Measurements from ENCODE around the gene SCYGR1. TPM values are rescaled to one million over a fixed set of nuclear protein-coding genes. Genes with fewer than 3 reads are reported as not detected.

Gene SCYGR1
- total and polyA plus RNA-seq, 3 donors from 2014 or later = not detected

- no peak for TF ChIP-seq CTCF (IDR thresholded peaks at IDR 0.05)
- no peak for TF ChIP-seq POLR2A (IDR thresholded peaks at IDR 0.05)
- Histone ChIP-seq H3K27me3 (no peaks in the 10 kb centered on the region), H3K36me3 (ENCODE audit: low read depth, missing control alignments) (no peaks in the 10 kb centered on the region), H3K9me3 (no peaks in the 10 kb centered on the region), H3K4me1 (peaks cover under 1% of the 10 kb centered on the region), H3K4me3 (no peak overlapping the region), H3K27ac (no peak overlapping the region)
- intact Hi-C loops (cut with DNase I; ENCODE audit: low total_unique reads) = no loop called here
- no peak for DNase-seq
- WGBS, 2 donors = 81 to 87% methylated on average over 4 of the region's 4 CpGs
Measured at GRCh38 chr2:227378371-227378782, 9.4 kb downstream of the SCYGR1 start.

DNA sequence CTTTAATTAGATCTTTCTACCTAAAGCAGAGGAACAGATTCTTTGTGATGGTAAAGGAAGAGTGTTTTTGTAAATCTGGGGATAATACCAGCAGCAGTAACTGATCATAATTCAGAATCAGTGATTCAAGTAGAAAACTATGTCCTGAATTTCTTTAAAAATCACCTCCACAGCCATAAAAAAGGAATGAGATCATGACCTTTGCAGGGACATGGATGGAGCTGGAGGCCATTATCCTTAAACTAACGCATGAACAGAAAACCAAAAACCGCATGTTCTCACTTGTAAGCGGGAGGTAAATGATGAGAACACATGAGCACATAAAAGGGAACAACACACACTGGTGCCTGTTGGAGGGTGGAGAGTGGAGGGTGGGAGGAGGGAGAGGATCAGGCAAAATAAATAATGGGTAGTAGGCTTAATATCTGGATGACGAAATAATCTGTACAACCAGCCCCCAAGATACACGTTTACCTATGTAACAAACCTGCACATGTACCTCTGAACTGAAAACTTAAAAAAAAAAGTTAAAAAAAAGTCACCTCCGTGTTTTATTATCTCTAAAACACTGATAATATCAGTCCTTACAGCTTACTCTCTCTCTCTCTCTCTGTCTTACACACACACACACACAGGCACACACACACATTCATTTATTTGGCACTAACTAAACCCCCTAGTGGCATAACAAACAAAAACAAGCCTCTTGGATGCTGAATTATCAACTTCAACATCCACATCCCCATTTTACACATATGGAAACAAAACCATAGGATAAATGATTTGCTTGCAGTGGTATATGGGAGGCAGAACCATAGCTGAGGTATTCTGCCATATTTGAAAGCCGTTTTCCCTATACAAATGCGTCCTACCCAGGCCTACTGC is 10.0 kb downstream of the SCYGR1 start:
- Histone ChIP-seq H3K9me3 (no peaks in the 10 kb centered on the region), H3K4me1 (no peaks in the 10 kb centered on the region), H3K27me3 (no peaks in the 10 kb centered on the region), H3K4me3 (no peak overlapping the region), H3K27ac (no peak overlapping the region), H3K36me3 (ENCODE audit: low read depth, missing control alignments) (no peaks in the 10 kb centered on the region)
- no peak for DNase-seq
- TF ChIP-seq POLR2A (IDR thresholded peaks at IDR 0.05) (no peak), CTCF (IDR thresholded peaks at IDR 0.05) (no peak)
- WGBS, 2 donors = 82 to 83% methylated on average over 8 of the region's 8 CpGs
- intact Hi-C loops (cut with DNase I; ENCODE audit: low total_unique reads) = no loop called here

DNA sequence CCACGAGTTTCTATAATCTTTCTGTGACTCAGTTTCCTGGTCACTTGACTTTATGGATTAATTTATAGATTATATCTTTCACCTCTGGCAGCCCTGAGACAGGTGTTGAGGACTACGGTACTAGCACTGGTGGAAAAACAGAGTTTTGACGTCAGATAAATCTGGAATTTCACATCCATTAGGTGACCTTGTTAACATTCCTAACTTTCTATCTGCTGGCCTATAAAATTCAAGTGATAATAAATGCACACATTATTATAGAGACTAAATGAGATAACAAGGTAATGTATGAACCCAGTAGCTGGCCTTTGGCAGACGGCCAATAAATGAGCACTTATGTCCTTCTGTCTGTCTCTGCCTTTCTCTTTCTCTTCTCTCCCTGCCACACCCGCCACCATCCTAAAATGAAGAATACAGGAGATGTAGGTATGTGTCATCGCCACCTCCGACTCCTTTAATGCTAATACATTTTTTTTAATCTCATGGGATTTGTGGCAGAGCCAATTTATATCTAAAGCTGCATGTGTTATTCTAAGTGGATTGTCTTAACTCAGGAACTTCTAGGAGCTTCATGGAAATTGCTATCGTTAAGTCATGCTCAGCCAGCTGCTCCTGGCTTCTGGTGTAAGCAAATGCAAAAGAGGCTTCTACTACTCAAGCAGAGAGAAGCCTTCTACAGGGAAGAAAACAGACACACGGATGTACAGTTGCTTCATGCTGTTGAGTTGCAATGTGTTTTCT is 10.9 kb downstream of the SCYGR1 start:
- WGBS, 2 donors = 66 to 67% methylated on average over 9 of the region's 9 CpGs
- no peak for DNase-seq
- Histone ChIP-seq H3K4me1 (no peaks in the 10 kb centered on the region), H3K27me3 (no peaks in the 10 kb centered on the region), H3K27ac (no peak overlapping the region), H3K4me3 (no peak overlapping the region), H3K36me3 (ENCODE audit: low read depth, missing control alignments) (no peaks in the 10 kb centered on the region), H3K9me3 (no peaks in the 10 kb centered on the region)
- intact Hi-C loops (cut with DNase I; ENCODE audit: low total_unique reads) = no loop called here
- TF ChIP-seq CTCF (IDR thresholded peaks at IDR 0.05) (no peak), POLR2A (IDR thresholded peaks at IDR 0.05) (no peak)

DNA sequence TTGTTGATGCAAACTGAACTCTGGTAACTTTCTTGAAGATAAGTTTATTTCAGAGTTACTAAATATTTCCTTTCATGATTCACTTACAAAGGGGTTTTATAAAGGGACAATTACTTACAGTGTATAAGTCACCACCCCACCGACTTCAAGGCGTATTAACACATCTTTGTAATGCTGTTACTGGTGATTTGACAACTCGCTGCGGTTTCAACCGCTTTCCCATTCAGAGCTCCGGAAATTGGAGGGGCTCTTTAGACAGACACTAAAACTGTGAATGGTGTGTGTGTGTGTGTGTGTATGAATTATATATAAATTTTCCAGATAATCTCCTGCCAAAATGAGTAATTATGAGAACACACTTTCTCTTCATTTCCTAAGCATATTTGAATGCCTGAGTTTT is 13.6 kb downstream of the SCYGR1 start:
- Histone ChIP-seq H3K36me3 (ENCODE audit: low read depth, missing control alignments) (no peaks in the 10 kb centered on the region), H3K4me3 (no peak overlapping the region), H3K9me3 (no peaks in the 10 kb centered on the region), H3K27ac (no peak overlapping the region), H3K4me1 (no peaks in the 10 kb centered on the region), H3K27me3 (no peaks in the 10 kb centered on the region)
- intact Hi-C loops (cut with DNase I; ENCODE audit: low total_unique reads) = no loop called here
- TF ChIP-seq POLR2A (IDR thresholded peaks at IDR 0.05) (no peak), CTCF (IDR thresholded peaks at IDR 0.05) (no peak)
- no peak for DNase-seq
- WGBS, 2 donors = 19 to 28% methylated on average over 6 of the region's 6 CpGs

All from testis (tissue), 3 donors.